ENCODE data around the gene RGMA. TPM values are rescaled to one million over a fixed set of nuclear protein-coding genes. Genes with fewer than 3 reads are reported as not detected.

The RGMA gene
- total RNA-seq, 2 experiments from 2014 or later = 0.28 TPM; not detected in 1

DNA sequence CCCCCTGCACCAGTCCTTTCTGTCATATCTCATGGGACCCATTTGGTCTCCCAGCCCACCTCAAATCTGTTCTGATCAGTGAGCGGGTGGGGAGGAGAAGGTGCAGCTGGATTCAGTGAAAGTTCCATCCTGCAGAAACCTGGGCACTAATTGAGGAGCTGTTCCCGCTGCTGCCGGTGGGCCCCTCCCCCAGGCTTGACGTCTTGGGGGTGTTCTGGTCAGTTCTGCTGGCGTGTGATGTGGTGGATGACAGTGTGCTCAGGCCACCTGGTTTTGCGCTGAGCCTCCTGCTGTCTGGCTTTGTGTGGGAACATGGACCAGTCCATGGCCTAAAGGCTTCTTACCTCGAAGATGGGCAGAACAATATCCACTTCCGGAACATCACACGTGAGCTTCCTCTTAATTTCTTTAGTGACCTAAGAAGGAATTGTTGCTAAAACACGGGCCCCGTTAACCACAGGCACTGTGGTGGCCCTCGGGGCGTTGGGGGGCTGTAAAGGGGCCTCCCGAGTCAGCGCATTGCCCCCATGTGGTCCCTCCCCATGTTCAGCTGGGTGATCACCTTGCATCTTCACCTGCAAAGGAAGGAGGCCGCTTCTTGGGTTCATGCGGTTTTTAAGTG, 59.7 kb downstream of the RGMA start:
- Mint-ChIP-seq H3K27me3 (no peaks in the 10 kb centered on the region), H3K4me3 (no peak overlapping the region), H3K27ac (no peak overlapping the region), H3K9me3 (ENCODE audit: low read depth) (no peaks in the 10 kb centered on the region), H3K4me1 (peaks cover 24% of the 10 kb centered on the region), H3K36me3 (peaks cover 23% of the 10 kb centered on the region)
- ATAC-seq (no peak), DNase-seq (peak; percentile 39)
- CTCF ChIA-PET = interaction anchor here (0.8 to 6.3 kb wide), 11 partner anchors 12 to 1090 kb away, joined by 3 to 57 read pairs (median 3); partner anchors contain the start of gene RGMA

DNA sequence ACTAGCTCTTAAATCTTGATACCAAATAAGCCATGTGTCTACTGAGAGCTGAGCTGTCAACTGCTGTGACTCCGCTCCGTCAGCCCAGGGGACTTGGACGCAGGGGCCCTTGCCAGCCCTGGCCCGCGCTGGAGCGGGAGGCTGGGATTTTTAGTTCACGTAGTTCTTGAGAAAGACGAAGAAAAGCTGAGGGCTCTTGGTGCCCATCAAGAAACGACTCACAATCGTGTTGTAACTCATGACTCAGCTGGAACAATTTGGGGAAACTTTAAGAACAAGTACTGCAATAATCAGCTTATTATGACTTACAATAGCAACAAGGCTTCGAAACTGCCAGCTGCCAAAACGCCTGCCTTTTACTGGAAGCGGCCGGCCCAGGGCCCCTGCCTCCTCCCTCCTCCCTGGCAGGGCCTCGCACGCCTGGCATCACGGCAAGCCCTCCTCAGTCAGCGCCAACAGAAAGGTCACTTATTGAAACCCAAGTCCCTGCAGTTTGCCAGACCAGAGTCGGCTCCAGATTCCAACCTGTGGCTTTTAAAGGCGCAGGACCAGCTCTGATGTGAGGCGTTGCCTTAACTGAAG, 60.3 kb downstream of the RGMA start:
- peaks cover 28% of the 10 kb centered on the region for H3K4me1 Mint-ChIP-seq

DNA sequence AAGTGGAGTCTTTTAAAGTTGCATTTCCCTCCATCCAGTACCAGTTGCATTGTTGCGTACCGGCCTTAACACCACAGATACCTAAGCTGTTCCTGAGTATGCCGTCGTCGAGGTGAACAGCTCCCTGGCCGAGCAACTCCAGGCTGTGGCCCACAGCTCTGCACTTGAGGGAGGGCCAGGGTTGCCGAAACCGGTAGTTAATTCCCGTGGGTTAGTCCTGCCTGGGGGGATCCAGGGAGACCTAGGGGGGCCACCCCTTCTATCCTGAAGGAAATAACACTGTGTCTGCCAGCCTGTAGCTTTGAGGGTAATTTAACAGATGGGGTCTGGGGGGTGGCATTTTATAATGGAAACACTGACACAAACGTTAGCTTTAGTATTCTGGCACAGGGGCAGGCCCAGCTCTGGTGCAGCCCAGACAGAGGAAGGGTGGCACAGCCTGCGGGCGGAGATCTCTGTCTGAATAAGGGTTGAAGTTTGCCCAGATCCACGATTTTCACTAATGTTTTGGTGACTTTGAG, 60.8 kb downstream of the RGMA start:
- Mint-ChIP-seq H3K4me1 (peaks cover 32% of the 10 kb centered on the region), H3K36me3 (peaks cover 33% of the 10 kb centered on the region), H3K27ac (no peak overlapping the region), H3K4me3 (no peak overlapping the region), H3K27me3 (no peaks in the 10 kb centered on the region), H3K9me3 (ENCODE audit: low read depth) (no peaks in the 10 kb centered on the region)
- DNase-seq = peak; percentile 33
- no peak for ATAC-seq
- CTCF ChIA-PET = interaction anchor here (0.8 to 6.3 kb wide), 7 partner anchors 9 to 1092 kb away, joined by 3 to 57 read pairs (median 4); no protein-coding TSS in a partner anchor

More for the DNA sequence above, 60.3 kb downstream of the RGMA start:
- Mint-ChIP-seq H3K4me3 (no peak overlapping the region), H3K36me3 (peaks cover 28% of the 10 kb centered on the region), H3K27ac (no peak overlapping the region), H3K27me3 (no peaks in the 10 kb centered on the region), H3K9me3 (ENCODE audit: low read depth) (no peaks in the 10 kb centered on the region)
- CTCF ChIA-PET = interaction anchor here (0.8 to 6.3 kb wide), 9 partner anchors 9 to 1091 kb away, joined by 3 to 57 read pairs (median 3); no protein-coding TSS in a partner anchor
- DNase-seq (peak; percentile 40), ATAC-seq (no peak)

DNA sequence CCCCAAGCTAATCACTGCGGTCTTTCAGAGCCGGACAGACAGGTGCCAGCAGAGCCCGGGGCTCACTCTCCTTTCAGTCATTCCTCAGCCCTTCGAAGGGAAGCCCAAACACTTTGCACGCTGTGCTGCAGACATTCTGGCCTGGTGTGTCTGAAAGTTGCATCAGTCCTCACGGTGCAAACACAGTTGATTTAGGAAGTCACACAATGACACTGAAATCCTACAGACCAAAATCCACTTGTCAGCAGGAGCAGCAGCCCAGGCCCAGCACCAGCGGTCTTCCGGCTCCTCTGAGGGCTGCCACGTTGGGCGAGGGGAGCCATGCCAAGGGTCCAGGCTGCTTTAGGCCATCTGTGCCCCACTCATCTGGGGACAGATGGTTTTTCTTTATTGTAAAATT, 61.6 kb downstream of the RGMA start:
- Mint-ChIP-seq H3K4me3 (no peak overlapping the region), H3K36me3 (peaks cover 40% of the 10 kb centered on the region), H3K9me3 (ENCODE audit: low read depth) (no peaks in the 10 kb centered on the region), H3K4me1 (peaks cover 38% of the 10 kb centered on the region), H3K27ac (no peak overlapping the region), H3K27me3 (no peaks in the 10 kb centered on the region)
- no peak for ATAC-seq
- CTCF ChIA-PET = interaction anchor here (1.3 to 6.3 kb wide), 4 partner anchors 10 to 1092 kb away, joined by 4 to 57 read pairs (median 42); no protein-coding TSS in a partner anchor
- DNase-seq = peak; percentile 38

DNA sequence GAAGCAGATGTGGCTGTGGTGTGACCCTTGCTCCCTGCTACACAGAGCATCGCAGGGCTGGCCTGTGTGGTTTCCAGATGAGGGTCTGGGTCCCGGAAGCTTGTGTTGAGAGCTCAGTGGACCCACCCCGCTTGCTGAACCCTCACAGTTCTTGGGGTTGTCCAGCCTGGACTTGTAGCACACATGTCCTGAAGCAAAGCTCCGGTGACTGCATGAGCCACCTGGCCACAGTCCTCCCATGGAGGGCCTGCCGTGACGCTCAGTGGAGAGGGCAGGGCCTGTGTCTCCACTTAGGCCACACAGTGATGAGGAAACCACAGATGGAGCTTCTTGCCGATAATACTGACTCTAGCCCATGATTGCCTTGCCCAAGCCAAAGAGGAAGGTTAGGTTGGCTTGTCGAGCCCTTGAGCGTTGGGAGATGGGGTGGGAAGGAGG, 62.6 kb downstream of the RGMA start:
- Mint-ChIP-seq H3K9me3 (ENCODE audit: low read depth) (no peaks in the 10 kb centered on the region), H3K36me3 (peaks cover 51% of the 10 kb centered on the region)
- CTCF ChIA-PET = interaction anchor here (1.9 to 2.4 kb wide), 2 partner anchors 10 to 229 kb away, joined by 6 to 10 read pairs; no protein-coding TSS in a partner anchor

DNA sequence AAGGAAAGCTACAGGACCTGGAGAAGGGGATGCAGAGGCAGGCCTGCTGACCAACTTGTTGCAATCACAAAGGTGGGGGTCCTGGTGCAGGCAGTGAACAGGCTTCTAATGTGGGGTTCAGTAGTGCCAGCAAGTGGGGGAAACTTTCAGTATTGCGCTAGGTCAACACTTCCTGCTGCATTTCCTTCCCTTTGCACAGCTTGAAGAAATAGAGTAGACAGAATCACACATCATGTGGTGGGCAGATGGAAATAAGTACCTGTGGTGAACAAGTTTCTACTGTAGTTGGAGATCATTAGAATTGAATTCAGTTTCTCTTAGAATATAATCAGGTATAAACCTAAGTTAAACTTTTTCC, 63.4 kb downstream of the RGMA start:
- peak overlapping the region; percentile 81 for H3K27ac Mint-ChIP-seq
- H3K4me1 Mint-ChIP-seq = peaks cover 56% of the 10 kb centered on the region
- no peaks in the 10 kb centered on the region for H3K27me3 Mint-ChIP-seq
- peaks cover 59% of the 10 kb centered on the region for H3K36me3 Mint-ChIP-seq
- ATAC-seq (peak; percentile 66), DNase-seq (peak; percentile 52)
- CTCF ChIA-PET = interaction anchor here (1.9 to 2.4 kb wide), 2 partner anchors 11 to 228 kb away, joined by 6 to 10 read pairs; no protein-coding TSS in a partner anchor
- H3K4me3 Mint-ChIP-seq = no peak overlapping the region
- H3K9me3 Mint-ChIP-seq (ENCODE audit: low read depth) = no peaks in the 10 kb centered on the region

More for the DNA sequence above, 62.6 kb downstream of the RGMA start:
- ATAC-seq (no peak), DNase-seq (no peak)
- peaks cover 49% of the 10 kb centered on the region for H3K4me1 Mint-ChIP-seq
- no peaks in the 10 kb centered on the region for H3K27me3 Mint-ChIP-seq
- peak overlapping the region; percentile 81 for H3K27ac Mint-ChIP-seq
- H3K4me3 Mint-ChIP-seq = no peak overlapping the region

DNA sequence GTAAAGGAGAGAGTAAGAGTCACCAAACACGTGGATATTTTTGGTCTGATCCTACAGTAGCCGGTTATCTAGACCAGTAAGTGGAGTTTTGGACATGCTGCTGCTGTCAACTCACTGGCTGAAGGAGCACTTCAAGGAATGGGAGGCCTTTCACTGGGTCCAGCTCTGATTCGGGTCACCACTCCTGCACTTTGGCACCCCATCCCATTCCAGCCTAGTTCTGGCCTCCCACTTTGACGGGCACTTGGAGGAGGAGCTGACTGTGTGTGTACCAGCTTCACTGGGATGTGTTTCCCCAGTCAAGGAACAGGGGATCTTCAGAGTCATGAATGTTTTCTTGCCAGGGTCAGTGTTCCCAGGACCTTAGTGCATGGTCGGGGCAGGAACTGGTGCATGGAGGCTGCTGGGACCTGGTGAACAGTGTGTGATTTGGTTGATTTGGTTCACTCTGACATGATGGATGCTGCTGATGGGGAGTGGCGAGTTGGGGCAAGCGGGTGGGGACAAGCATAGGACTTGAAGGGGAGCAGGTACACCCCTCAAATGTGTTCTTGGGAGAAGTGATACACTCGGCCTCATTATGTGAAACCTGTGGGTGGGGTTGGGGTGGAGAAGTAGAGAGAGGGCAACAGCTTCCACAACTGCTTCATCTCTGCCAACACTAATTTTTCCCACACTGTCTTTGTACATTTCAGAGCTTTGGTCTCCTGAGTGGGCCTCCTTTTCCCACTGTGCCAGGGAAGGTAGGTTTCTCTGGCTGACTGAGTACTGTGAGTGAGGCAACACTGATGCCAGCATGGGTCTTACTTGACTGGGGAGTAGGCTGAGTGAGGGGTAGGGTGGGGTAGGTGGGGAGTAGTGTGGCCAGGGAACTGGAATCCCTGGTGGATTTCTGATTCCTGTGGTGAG, 64.0 kb downstream of the RGMA start:
- DNase-seq (no peak), ATAC-seq (no peak)
- Mint-ChIP-seq H3K9me3 (ENCODE audit: low read depth) (no peaks in the 10 kb centered on the region), H3K27me3 (no peaks in the 10 kb centered on the region), H3K4me1 (peaks cover 62% of the 10 kb centered on the region), H3K4me3 (no peak overlapping the region), H3K36me3 (peaks cover 65% of the 10 kb centered on the region), H3K27ac (peak overlapping the region; percentile 81)
- CTCF ChIA-PET = interaction anchor here (1.9 to 2.4 kb wide), 2 partner anchors 11 to 227 kb away, joined by 6 to 10 read pairs; no protein-coding TSS in a partner anchor

DNA sequence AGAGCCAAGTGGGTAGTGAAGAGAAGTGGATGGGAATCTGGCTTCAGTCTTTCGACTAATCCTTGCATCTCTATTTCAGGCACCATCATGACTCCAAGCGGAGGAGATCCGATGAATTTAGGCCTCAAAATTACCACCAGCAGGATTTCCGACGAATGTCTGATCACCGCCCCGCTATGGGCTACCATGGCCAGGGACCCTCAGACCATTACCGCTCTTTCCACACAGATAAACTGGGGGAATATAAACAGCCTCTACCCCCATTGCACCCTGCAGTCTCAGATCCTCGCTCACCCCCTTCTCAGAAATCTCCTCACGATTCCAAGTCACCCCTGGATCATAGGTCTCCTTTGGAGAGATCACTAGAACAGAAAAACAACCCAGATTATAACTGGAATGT, 64.7 kb downstream of the RGMA start:
- CTCF ChIA-PET = interaction anchor here (2.4 kb wide), 1 partner anchor 12 kb away, joined by 10 read pairs; no protein-coding TSS in a partner anchor

DNA sequence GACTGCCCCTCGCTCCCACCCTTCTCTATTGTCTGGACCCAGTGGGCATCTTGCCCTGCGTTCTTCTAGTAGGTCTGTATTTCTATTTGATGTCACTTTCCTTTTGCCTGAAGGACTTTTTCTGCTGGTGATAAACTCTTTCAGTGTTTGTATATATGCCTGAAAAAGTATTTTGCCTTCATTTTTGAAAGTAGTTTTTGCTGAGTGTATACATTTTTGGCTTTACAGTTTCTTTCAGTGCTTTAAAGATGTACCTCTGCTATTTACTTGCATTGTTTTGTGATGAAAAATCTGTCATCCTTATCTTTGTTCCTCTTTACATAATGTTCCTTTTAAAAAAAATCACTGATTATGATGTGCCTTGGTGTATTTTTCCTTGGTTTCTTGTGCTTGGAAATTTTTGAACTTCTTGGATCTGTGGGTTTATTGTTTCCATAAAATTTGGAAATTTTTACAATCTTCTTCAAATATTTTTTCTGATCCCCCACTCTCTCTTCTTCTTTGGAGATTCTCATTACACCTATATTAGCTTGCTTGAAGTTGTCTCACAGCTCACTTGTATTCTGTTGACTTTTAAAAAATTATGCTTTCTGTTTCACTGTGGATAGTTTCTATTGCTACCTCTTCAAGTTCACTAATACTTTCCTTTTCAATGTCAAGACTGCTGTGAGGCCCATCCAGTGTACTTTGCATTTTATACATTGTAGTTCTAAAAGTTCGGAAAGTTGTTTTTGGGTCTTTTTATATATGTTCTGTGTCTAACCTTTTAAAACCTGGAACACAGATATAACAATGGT, 67.8 kb downstream of the RGMA start:
- ATAC-seq (peak; percentile 68), DNase-seq (no peak)
- Mint-ChIP-seq H3K36me3 (peaks cover 89% of the 10 kb centered on the region), H3K4me3 (peak overlapping the region; percentile 13), H3K27me3 (no peaks in the 10 kb centered on the region), H3K9me3 (ENCODE audit: low read depth) (no peaks in the 10 kb centered on the region), H3K4me1 (peaks cover 83% of the 10 kb centered on the region), H3K27ac (peak overlapping the region; percentile 83)
- CTCF ChIA-PET = interaction anchor here (1.3 to 2.0 kb wide), 2 partner anchors 9 to 224 kb away, joined by 3 to 8 read pairs; no protein-coding TSS in a partner anchor

More for the DNA sequence above, 64.7 kb downstream of the RGMA start:
- ATAC-seq = no peak
- Mint-ChIP-seq H3K36me3 (peaks cover 71% of the 10 kb centered on the region), H3K27ac (no peak overlapping the region), H3K4me1 (peaks cover 64% of the 10 kb centered on the region), H3K4me3 (no peak overlapping the region), H3K9me3 (ENCODE audit: low read depth) (no peaks in the 10 kb centered on the region), H3K27me3 (no peaks in the 10 kb centered on the region)
- DNase-seq = no peak

DNA sequence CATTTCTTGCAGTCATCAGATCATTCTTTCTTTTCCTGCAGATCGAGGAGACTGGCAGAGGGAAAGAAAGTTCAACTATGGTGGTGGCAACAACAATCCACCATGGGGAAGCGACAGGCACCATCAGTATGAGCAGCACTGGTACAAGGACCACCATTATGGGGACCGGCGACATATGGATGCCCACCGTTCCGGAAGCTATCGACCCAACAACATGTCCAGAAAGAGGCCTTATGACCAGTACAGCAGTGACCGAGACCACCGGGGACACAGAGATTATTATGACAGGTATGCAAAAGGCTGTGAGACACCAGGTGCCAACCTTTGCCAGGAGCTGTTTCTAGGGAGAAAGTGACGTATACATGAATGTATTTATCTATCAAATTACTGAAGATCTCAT, 69.0 kb downstream of the RGMA start:
- Mint-ChIP-seq H3K4me3 (no peak overlapping the region), H3K27me3 (no peaks in the 10 kb centered on the region), H3K36me3 (peaks cover 90% of the 10 kb centered on the region), H3K9me3 (ENCODE audit: low read depth) (no peaks in the 10 kb centered on the region), H3K27ac (peak overlapping the region; percentile 31), H3K4me1 (peaks cover 73% of the 10 kb centered on the region)
- CTCF ChIA-PET = interaction anchor here (2.0 kb wide), 1 partner anchor 10 kb away, joined by 8 read pairs; no protein-coding TSS in a partner anchor
- ATAC-seq (no peak), DNase-seq (no peak)

DNA sequence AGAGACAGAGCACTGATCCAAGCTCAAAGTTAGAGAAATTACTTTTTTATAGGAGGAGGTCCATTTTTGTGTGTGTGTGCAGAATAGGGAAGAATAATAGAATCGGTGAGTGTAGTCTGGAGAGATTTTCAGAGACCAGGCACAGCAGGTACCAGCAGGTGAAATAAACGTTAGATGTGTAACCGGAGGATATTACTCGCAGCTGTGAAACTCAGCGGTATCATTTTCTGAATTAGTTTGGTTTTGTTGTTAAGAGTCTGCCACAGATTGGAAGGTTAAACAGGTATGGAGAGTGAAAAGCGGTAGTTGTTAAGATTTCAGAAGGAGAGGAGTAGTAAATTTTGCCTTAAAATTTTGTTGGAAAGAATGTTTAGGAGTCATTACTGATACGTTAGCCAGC, 69.9 kb downstream of the RGMA start:
- ATAC-seq (no peak), DNase-seq (no peak)
- peak overlapping the region; percentile 41 for H3K27ac Mint-ChIP-seq
- H3K4me3 Mint-ChIP-seq = no peak overlapping the region
- H3K4me1 Mint-ChIP-seq = peaks cover 64% of the 10 kb centered on the region
- H3K27me3 Mint-ChIP-seq = no peaks in the 10 kb centered on the region
- H3K36me3 Mint-ChIP-seq = peaks cover 88% of the 10 kb centered on the region
- H3K9me3 Mint-ChIP-seq (ENCODE audit: low read depth) = no peaks in the 10 kb centered on the region
- CTCF ChIA-PET = interaction anchor here (0.5 to 3.2 kb wide), 4 partner anchors 10 to 220 kb away, joined by 3 to 29 read pairs (median 3); no protein-coding TSS in a partner anchor

DNA sequence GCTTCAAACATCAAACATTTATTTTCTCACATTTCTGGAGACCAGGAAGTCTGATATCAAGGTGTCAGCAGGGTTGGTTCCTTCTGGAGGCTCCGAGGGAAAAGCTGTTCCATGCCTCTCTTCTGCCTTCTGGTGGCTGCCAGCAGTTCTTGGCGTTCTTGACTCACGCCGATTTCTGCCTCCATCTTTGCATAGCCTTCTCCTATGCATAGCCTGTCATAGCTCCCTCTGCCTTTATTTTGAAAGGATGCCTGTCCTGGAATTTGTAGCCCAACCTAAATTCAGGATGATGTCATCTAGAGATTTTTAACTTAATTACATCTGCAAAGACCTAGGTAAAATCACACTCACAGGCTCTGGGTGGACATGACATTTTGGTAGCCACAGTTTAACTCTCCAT, 70.4 kb downstream of the RGMA start:
- Mint-ChIP-seq H3K4me1 (peaks cover 62% of the 10 kb centered on the region), H3K9me3 (ENCODE audit: low read depth) (no peaks in the 10 kb centered on the region), H3K27ac (peak overlapping the region; percentile 41), H3K27me3 (no peaks in the 10 kb centered on the region), H3K36me3 (peaks cover 87% of the 10 kb centered on the region), H3K4me3 (no peak overlapping the region)
- ATAC-seq (no peak), DNase-seq (no peak)
- CTCF ChIA-PET = interaction anchor here (0.5 to 3.2 kb wide), 5 partner anchors 10 to 220 kb away, joined by 3 to 29 read pairs (median 3); no protein-coding TSS in a partner anchor
